Colonic mucosa (tissue), 4 donors: Measurements from ENCODE around the gene PFKL. TPM values are rescaled to one million over a fixed set of nuclear protein-coding genes. Genes with fewer than 3 reads are reported as not detected.

Source experiments
- DNase-seq: peaks from one replicate; pipeline ENCODE4 v3.0.0-alpha.2; 2020
- H3K27ac ChIP-seq: fragments of 200-600 bp; one replicate; pipeline ENCODE4 v1.8.0; 2021
- H3K27me3 ChIP-seq: fragments of 200-600 bp; one replicate; pipeline ENCODE4 v1.8.0; 2021
- H3K36me3 ChIP-seq: fragments of 200-600 bp; one replicate; pipeline ENCODE4 v1.8.0; 2021
- H3K4me1 ChIP-seq: fragments of 200-600 bp; one replicate; pipeline ENCODE4 v1.8.0; 2021; ENCODE audit warnings: mild to moderate bottlenecking
- H3K4me3 ChIP-seq: fragments of 200-600 bp; one replicate; pipeline ENCODE4 v1.8.0; 2021
- H3K9ac ChIP-seq, 2 donors: one replicate each; pipeline ENCODE4 v1.7.0; 2013; ENCODE audit warnings: control low read depth in 2 of 2, low read depth in 2 of 2, low read length in 2 of 2
- H3K9me3 ChIP-seq: fragments of 200-600 bp; one replicate; pipeline ENCODE4 v1.8.0; 2021
- intact Hi-C: fragments of 100-400 bp; cut with DNase I; formaldehyde crosslinking; loops from one replicate; pipeline ENCODE4 v1.14.1; 2022
- total RNA-seq, 2 donors: library from RNA; stranded (reverse); fragmentation: NEBNext Ultra II Directional in 1 of 2; extraction: Animal tissue kit (Norgen Biotek cat#: 25700) in 1 of 2; gene quantifications; one replicate each; pipeline ENCODE4 v1.2.1, GENCODE V29; 2021
- TF ChIP-seq, protein P1 (sequence below): fragments of 200-600 bp; IDR thresholded peaks from one replicate; pipeline ENCODE4 v1.8.0; 2022; ENCODE audit warnings: antibody characterized with exemption, mild to moderate bottlenecking
- donor health status: healthy.
- donor health status: DM: no; HTN: no; CAD: no.
- donor health status: DM: no; HTN: no; CAD: no.

Gene PFKL
- total RNA-seq, 2 donors from 2014 or later: 300 to 332 TPM

DNA sequence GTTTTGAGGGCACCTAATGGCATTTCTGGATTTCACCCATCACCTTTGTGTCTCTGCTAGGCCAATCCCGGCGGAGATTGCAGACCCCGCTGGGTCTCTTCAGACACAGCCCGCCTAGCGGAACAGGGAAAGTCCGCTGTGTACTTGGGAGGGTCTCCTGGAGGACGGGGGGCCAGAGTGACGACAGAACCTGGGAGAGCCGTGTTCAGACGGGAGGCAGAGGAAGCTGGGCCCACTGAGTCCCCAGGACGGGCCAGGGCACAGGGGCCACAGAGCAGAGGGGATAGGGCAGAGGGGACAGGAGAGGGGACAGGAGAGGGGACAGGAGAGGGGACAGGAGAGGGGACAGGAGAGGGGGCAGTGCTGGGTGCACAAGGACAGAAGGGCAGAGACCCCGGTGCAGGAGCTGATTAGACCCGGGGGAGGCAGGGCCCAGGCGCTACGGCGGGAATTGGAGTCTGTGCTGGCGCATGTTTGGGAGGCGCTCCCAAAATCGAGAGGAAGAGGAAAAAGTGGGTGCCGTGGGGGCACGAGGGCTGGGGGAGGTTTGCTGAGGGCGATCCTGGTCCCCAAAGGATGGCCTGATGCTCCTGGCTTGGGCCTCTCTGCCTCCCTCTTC, 66.2 kb downstream of the PFKL start:
- intact Hi-C loops: no loop called here
- no peaks in the 10 kb centered on the region for H3K4me1 ChIP-seq
- H3K9me3 ChIP-seq: no peaks in the 10 kb centered on the region
- H3K36me3 ChIP-seq: no peaks in the 10 kb centered on the region
- TF ChIP-seq, protein P1, sequence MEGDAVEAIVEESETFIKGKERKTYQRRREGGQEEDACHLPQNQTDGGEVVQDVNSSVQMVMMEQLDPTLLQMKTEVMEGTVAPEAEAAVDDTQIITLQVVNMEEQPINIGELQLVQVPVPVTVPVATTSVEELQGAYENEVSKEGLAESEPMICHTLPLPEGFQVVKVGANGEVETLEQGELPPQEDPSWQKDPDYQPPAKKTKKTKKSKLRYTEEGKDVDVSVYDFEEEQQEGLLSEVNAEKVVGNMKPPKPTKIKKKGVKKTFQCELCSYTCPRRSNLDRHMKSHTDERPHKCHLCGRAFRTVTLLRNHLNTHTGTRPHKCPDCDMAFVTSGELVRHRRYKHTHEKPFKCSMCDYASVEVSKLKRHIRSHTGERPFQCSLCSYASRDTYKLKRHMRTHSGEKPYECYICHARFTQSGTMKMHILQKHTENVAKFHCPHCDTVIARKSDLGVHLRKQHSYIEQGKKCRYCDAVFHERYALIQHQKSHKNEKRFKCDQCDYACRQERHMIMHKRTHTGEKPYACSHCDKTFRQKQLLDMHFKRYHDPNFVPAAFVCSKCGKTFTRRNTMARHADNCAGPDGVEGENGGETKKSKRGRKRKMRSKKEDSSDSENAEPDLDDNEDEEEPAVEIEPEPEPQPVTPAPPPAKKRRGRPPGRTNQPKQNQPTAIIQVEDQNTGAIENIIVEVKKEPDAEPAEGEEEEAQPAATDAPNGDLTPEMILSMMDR: no peak
- no peak for DNase-seq
- no peak overlapping the region for H3K27ac ChIP-seq
- no peak overlapping the region for H3K9ac ChIP-seq
- no peak overlapping the region for H3K4me3 ChIP-seq
- peaks cover 7% of the 10 kb centered on the region for H3K27me3 ChIP-seq

DNA sequence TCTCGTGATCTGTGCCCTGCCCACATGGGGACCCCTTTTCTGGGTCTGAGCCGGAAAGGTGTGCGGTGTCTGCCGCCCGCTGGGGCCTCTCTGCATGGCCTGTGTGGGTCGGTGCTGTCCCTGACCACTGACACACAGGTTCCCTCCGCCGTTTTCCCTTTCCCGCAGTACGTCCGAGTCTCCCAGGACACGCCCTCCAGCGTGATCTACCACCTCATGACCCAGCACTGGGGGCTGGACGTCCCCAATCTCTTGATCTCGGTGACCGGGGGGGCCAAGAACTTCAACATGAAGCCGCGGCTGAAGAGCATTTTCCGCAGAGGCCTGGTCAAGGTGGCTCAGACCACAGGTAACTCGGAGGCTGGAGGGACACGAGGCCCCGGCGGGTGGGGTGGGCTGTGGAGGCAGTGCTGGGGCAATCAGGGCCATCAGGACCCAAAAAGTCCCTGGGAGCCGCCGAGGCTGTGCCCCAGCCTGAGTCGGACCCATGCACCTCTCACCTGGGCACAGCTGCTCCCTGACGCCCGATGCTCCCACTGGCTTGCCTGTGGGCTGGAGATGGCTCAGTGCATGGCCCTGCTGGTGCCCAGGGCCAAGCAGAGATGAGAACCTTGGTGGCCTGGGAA, 66.8 kb downstream of the PFKL start:
- H3K27me3 ChIP-seq: peaks cover 7% of the 10 kb centered on the region
- no peak overlapping the region for H3K4me3 ChIP-seq
- intact Hi-C loops: no loop called here
- H3K27ac ChIP-seq: no peak overlapping the region
- H3K4me1 ChIP-seq: no peaks in the 10 kb centered on the region
- H3K9me3 ChIP-seq: no peaks in the 10 kb centered on the region
- no peaks in the 10 kb centered on the region for H3K36me3 ChIP-seq
- H3K9ac ChIP-seq: no peak overlapping the region
- no peak for DNase-seq
- TF ChIP-seq, protein P1: no peak

DNA sequence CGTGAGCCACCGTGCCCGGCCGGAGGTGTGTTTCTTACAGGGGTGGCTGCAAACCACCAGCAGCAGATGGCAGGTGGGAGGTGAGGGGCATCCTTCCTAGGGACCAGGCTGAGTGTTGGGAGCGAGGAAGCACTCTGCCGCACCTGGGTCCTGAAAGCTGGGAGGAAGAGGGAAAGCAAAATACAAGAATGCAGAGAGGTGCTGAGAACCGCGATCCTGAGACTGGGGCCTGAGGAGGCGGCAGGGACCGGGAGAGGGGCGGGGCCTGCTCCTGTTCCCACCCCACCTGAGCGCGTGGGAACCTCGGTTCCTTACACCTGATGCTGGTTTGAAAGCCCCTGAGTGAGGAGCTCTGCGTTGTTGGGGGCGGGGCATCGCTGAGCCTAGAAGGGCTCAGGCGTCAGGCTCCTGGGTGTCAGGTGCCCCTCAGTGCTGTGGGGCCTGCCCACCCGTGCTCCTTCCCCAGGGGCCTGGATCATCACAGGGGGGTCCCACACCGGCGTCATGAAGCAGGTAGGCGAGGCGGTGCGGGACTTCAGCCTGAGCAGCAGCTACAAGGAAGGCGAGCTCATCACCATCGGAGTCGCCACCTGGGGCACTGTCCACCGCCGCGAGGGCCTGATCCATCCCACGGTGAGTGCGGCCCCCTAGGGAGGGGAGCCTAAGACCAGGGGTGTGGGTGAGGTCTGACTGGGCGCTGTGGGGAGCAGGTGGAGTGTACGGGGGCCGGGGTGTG, 69.0 kb downstream of the PFKL start:
- H3K27me3 ChIP-seq: peaks cover 7% of the 10 kb centered on the region

DNA sequence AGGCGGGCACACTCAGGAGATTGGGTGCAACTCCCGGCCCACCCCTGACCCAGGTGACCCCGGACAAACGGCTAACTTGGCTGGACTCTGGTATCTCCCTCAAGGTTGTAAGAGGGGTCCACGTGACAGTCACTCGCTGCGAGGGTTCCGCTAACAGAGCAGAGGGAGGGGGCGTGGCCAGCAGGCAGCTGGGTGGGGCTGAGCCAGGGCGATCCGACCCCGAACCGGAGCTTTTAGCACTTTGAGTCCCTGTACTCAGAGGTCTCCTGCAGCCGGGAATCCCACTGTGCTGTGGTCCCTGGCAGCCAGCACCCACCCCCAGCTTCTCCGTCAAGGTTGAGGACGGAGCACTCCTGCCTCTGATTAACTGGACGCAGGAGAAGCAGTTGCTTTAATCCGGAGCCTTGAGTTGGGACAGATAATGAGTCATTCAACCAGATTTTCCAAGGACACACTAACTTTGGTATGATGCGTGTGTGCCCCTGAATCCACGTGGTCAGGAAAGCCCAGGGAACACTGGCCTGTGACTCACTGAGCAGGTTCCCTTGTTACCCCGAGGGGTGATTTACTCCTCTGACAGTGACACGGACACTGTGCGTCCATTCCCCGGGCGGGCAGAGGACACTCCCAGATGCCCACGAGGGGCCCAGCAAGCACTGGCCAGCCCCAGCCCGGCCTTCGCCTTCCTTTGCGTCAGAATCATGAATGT, 70.3 kb downstream of the PFKL start:
- TF ChIP-seq, protein P1: no peak
- no peak for DNase-seq
- intact Hi-C loops: no loop called here
- H3K4me3 ChIP-seq: no peak overlapping the region
- H3K9ac ChIP-seq: no peak overlapping the region
- peaks cover 7% of the 10 kb centered on the region for H3K27me3 ChIP-seq
- no peaks in the 10 kb centered on the region for H3K36me3 ChIP-seq
- H3K4me1 ChIP-seq: no peaks in the 10 kb centered on the region
- H3K27ac ChIP-seq: no peak overlapping the region
- H3K9me3 ChIP-seq: no peaks in the 10 kb centered on the region

More for the DNA sequence above, 69.0 kb downstream of the PFKL start:
- Histone ChIP-seq H3K9ac (no peak overlapping the region), H3K4me1 (no peaks in the 10 kb centered on the region), H3K9me3 (no peaks in the 10 kb centered on the region), H3K27ac (no peak overlapping the region), H3K36me3 (no peaks in the 10 kb centered on the region), H3K4me3 (no peak overlapping the region)
- intact Hi-C loops: no loop called here
- DNase-seq: no peak
- TF ChIP-seq, protein P1: no peak

DNA sequence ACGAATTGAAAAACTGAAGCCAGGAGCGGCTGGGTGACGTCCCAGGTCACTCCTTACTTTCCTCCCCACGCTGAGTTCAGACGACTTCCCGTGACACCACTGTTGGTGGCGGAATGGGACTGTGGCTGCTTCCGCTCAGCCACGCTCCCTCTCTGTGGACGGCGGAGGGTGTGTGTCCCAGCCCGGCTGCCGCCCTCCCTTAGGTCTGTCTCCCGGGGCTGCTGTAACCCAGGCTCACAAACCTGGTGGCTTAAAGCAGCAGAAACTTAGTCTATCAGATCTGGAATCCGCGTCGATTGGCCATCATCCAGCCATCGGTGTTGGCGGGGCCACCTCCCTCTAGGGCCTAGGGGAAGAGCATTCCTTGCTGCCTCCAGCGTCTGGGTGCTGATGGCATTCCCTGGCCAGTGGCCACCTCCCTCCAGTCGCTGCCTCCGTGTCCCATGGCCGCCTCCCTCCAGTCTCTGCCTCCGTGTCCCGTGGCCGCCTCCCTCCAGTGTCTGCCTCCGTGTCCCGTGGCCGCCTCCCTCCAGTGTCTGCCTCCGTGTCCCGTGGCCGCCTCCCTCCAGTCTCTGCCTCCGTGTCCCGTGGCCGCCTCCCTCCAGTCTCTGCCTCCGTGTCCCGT, 71.0 kb downstream of the PFKL start:
- DNase-seq: no peak
- TF ChIP-seq, protein P1: no peak
- peaks cover 7% of the 10 kb centered on the region for H3K27me3 ChIP-seq

More for the DNA sequence above, 71.0 kb downstream of the PFKL start:
- no peak overlapping the region for H3K9ac ChIP-seq
- H3K4me1 ChIP-seq: no peaks in the 10 kb centered on the region
- no peak overlapping the region for H3K27ac ChIP-seq
- H3K4me3 ChIP-seq: no peak overlapping the region
- no peaks in the 10 kb centered on the region for H3K9me3 ChIP-seq
- intact Hi-C loops: no loop called here
- H3K36me3 ChIP-seq: no peaks in the 10 kb centered on the region
